Left lung (tissue), 10 donors: ENCODE results near the gene TENM3. TPM values are rescaled to one million over a fixed set of nuclear protein-coding genes. Genes with fewer than 3 reads are reported as not detected.

Source experiments
- ATAC-seq: fragments of 200-7000 bp; cut with Tn5 transposase; one replicate; pipeline ENCODE4 v1.9.1; 2020; ENCODE audit warnings: moderate library complexity
- DNase-seq, 4 donors: peaks; one replicate each; pipeline ENCODE4 v3.0.0-alpha.2; 2013 to 2020
- H3K27ac ChIP-seq, 2 donors: fragments of 200-600 bp; sonication (generic) in 1 of 2; one replicate each; pipeline versions ENCODE4 v1.5.0 to v1.8.0; 2020 to 2021
- H3K27me3 ChIP-seq, 2 donors: fragments of 200-600 bp; sonication (generic) in 1 of 2; one replicate each; pipeline versions ENCODE4 v1.5.0 to v1.8.0; 2020 to 2021
- H3K36me3 ChIP-seq, 2 donors: fragments of 200-600 bp; sonication (generic) in 1 of 2; one replicate each; pipeline versions ENCODE4 v1.5.0 to v1.8.0; 2020 to 2021
- H3K4me1 ChIP-seq, 2 donors: fragments of 200-600 bp; one replicate each; pipeline ENCODE4 v1.8.0; 2021
- H3K4me3 ChIP-seq, 2 donors: fragments of 200-600 bp; sonication (generic) in 1 of 2; one replicate each; pipeline versions ENCODE4 v1.5.0 to v1.8.0; 2020 to 2021; ENCODE audit warnings: mild to moderate bottlenecking in 1 of 2
- H3K9me3 ChIP-seq, 2 donors: fragments of 200-600 bp; sonication (generic) in 1 of 2; one replicate each; pipeline versions ENCODE4 v1.5.0 to v1.8.0; 2020 to 2021
- intact Hi-C, 2 donors: fragments of 100-400 bp; cut with DNase I; formaldehyde crosslinking; loops; one replicate each; pipeline versions ENCODE4 v1.11.2 to v1.14.2; 2022
- polyA plus RNA-seq, 6 donors: library from polyadenylated mRNA; unstranded; fragments of 120-200 nt; gene quantifications; one replicate each; pipeline ENCODE4 v1.2.1, GENCODE V29; 2013; ENCODE audit not compliant: insufficient read length in 6 of 6
- total RNA-seq, 2 donors: library from RNA; stranded (reverse); fragmentation: NEBNext Ultra II Directional; extraction: Animal tissue kit (Norgen Biotek cat#: 25700); gene quantifications; one replicate each; pipeline ENCODE4 v1.2.1, GENCODE V29; 2021
- TF ChIP-seq, protein P1 (sequence below), 2 donors: fragments of 200-600 bp; sonication (generic) in 1 of 2; IDR thresholded peaks; one replicate each; pipeline versions ENCODE4 v1.5.0 to v1.8.0; 2021; ENCODE audit warnings: antibody characterized with exemption in 2 of 2
- donor health status: DM: no; HTN: yes; CAD: no.
- donor health status: DM: no; HTN: no; CAD: no.

TENM3 gene
- total and polyA plus RNA-seq, 8 donors: 2.2 to 5.6 (median 3.1) TPM

DNA sequence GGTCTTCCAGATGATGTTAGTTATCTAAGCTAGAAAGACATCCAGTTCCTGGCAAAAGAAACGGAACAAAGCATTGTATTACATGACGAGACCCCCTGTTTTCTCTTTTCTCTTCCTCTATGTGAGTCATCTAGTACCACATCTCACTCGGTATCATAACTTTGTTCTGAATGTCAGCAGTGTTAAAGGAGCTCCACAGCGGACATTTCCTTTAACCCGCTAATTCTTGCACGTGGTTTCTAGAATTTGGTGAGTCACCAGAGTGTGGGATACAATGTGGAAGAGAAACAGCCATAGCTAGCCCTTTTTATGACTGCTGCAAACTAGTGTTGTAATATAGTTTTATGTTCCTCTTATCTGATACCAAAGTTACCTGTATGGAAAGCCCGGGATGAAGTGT is 243.7 kb downstream of the TENM3 start:
- Histone ChIP-seq H3K9me3 (no peaks in the 10 kb centered on the region), H3K4me3 (no peak overlapping the region), H3K36me3 (no peaks in the 10 kb centered on the region), H3K27me3 (no peaks in the 10 kb centered on the region), H3K27ac (no peak overlapping the region), H3K4me1 (no peaks in the 10 kb centered on the region)
- ATAC-seq: no peak
- TF ChIP-seq, protein P1, sequence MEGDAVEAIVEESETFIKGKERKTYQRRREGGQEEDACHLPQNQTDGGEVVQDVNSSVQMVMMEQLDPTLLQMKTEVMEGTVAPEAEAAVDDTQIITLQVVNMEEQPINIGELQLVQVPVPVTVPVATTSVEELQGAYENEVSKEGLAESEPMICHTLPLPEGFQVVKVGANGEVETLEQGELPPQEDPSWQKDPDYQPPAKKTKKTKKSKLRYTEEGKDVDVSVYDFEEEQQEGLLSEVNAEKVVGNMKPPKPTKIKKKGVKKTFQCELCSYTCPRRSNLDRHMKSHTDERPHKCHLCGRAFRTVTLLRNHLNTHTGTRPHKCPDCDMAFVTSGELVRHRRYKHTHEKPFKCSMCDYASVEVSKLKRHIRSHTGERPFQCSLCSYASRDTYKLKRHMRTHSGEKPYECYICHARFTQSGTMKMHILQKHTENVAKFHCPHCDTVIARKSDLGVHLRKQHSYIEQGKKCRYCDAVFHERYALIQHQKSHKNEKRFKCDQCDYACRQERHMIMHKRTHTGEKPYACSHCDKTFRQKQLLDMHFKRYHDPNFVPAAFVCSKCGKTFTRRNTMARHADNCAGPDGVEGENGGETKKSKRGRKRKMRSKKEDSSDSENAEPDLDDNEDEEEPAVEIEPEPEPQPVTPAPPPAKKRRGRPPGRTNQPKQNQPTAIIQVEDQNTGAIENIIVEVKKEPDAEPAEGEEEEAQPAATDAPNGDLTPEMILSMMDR (IDR thresholded peaks at IDR 0.05): no peak
- intact Hi-C loops: no loop called here
- no peak for DNase-seq

DNA sequence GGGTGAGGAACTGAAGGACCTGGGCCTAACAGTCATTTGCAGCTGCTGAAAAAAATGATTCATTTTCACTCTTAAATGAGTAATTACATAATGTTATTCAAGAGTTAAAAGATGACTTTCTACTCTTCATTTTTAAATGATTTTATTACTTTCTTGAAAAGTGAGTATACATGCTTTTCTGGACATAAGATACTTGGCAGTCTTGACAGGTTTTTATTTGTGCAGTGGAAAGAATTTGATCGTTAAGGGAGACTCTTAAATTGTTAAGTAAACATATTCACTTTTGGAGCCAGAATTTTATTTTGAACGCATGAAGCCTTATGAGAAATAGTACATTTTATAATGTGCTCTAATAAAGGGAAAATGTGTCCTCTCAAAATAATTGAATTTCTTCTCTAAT is 245.7 kb downstream of the TENM3 start:
- intact Hi-C loops: no loop called here
- no peak overlapping the region for H3K27ac ChIP-seq
- H3K4me3 ChIP-seq: no peak overlapping the region
- H3K9me3 ChIP-seq: no peaks in the 10 kb centered on the region
- no peak for DNase-seq
- H3K27me3 ChIP-seq: no peaks in the 10 kb centered on the region
- peak; percentile 55 for ATAC-seq
- H3K36me3 ChIP-seq: no peaks in the 10 kb centered on the region
- TF ChIP-seq, protein P1 (IDR thresholded peaks at IDR 0.05): no peak
- peaks cover 0 to 6% of the 10 kb centered on the region in 2 donors for H3K4me1 ChIP-seq

DNA sequence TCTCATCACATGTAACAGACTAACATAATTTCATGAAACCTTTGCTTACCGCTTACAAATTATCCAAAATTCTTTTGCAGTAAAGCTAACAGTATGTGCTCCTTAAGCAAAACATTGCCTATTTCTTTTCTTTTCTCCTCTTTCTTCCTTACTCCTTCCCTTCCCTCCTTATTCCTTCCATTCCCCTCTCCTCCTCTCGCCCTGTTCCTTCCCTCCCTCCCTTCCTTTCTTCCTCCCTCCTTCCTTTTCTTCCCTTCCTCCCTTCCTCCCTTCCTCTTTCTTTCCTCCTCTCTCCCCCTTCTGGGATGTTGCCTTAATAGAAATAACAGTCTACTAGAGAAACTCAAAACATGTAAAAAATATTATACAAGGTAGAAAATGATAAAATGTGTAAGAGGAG is 246.4 kb downstream of the TENM3 start:
- intact Hi-C loops: no loop called here
- Histone ChIP-seq H3K4me3 (no peak overlapping the region), H3K36me3 (no peaks in the 10 kb centered on the region), H3K27ac (no peak overlapping the region), H3K27me3 (no peaks in the 10 kb centered on the region), H3K9me3 (no peaks in the 10 kb centered on the region), H3K4me1 (peaks cover 0 to 6% of the 10 kb centered on the region in 2 donors)
- no peak for ATAC-seq
- DNase-seq: no peak
- TF ChIP-seq, protein P1 (IDR thresholded peaks at IDR 0.05): no peak

DNA sequence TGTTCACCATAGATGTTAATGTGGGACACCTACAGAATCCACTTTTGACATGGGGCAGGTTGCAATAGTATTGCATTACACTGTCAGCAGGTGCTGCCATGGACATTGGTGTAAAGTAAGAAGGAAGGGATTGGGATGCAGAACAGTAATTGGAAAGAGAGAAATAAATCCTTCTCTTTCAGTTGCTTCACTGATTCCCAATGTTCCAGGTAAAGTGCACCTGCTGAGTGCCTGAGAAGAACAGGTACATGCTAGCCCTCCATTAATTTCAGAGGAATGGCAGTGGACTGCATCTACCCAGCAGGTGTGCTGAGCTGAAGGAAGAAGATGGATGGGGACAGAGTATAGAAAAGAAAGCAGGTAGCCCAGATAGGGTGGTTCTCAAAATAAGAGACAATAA is 248.5 kb downstream of the TENM3 start:
- TF ChIP-seq, protein P1 (IDR thresholded peaks at IDR 0.05): no peak
- Histone ChIP-seq H3K9me3 (no peaks in the 10 kb centered on the region), H3K4me1 (peaks cover 0 to 6% of the 10 kb centered on the region in 2 donors), H3K4me3 (no peak overlapping the region), H3K27ac (no peak overlapping the region), H3K36me3 (no peaks in the 10 kb centered on the region), H3K27me3 (no peaks in the 10 kb centered on the region)
- no peak for DNase-seq
- no peak for ATAC-seq
- intact Hi-C loops: no loop called here

DNA sequence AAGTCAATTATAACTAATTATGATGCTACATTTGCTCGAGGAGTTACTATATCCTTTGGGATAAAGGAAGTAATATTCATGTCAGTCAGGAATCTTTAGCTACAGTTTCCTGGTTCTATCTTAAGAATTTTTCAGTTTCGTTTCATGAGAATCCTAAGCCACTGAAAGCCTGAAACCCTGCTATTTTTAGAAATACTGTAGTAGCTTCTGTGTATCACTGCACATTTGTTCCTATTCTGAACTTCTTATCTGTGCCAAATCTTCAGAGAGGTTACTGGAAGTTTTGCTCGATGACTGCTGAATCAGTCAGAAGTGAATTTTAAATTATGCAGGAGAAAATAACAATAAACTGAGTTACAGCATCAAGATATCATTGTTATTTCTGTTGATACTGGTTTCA is 249.2 kb downstream of the TENM3 start:
- Histone ChIP-seq H3K36me3 (no peaks in the 10 kb centered on the region), H3K4me1 (peaks cover 0 to 6% of the 10 kb centered on the region in 2 donors), H3K27ac (no peak overlapping the region), H3K27me3 (no peaks in the 10 kb centered on the region), H3K4me3 (no peak overlapping the region), H3K9me3 (no peaks in the 10 kb centered on the region)
- ATAC-seq (no peak), DNase-seq (no peak)
- intact Hi-C loops: no loop called here
- TF ChIP-seq, protein P1 (IDR thresholded peaks at IDR 0.05): no peak
